ENCODE data around the gene CLEC4F. TPM values are rescaled to one million over a fixed set of nuclear protein-coding genes. Genes with fewer than 3 reads are reported as not detected.

Gene CLEC4F
- total RNA-seq, 1 donor from 2014 or later = not detected

DNA sequence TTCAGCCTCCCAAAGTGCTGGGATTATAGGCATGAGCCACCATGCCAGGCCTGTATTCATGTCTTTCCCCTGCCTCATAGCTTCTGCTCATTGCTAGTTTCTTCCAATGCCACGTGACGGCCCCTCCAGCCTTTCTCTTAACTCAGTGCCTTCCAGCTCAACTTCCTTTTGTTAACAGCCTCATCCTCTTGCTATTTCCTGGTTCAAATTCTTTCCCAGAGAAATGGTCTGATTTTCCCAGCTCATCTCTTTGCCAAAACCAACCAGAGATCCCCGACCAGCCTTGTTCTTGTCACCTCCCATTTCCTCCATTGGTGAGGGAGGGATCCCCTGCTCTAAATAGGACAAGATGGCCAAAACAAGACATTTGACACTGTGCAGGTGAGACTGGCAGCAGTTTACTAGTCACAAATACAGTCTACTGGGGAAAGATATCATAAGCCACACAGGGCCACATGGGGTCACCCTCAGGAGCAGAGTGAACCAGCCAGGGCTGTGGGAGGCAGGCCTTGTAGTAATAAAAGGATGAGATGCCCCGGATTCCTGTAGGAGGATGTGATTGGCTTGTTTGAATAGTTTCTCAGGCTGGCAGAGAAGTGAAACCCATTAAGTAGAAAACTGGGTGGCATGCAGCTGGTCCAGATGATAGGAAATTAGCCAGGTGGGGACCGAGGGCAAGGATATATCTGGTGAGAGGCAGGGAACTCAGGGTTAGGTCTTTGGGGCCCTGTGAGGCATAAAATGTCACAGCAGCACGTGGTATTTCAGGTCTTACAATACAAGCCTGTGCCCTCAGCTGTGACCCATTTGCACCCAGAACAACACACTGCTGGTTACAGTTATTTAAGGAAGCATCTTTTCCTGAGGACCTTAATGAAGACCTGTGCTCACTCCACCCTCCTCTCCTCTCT lies 8.8 kb upstream of the CLEC4F start:
- Histone ChIP-seq H3K27ac (ENCODE audit: low read depth, low read length) (no peak overlapping the region), H3K9me3 (ENCODE audit: control insufficient read depth in 3 of 3, low read length in 3 of 3) (peaks cover 0 to 2% (median 0%) of the 10 kb centered on the region in 3 donors), H3K4me1 (ENCODE audit: control insufficient read depth in 3 of 3, insufficient read depth in 3 of 3, low read length in 3 of 3) (peaks cover 3 to 14% (median 6%) of the 10 kb centered on the region in 3 donors), H3K36me3 (ENCODE audit: control insufficient read depth in 3 of 3, insufficient read depth in 3 of 3, low read length in 3 of 3) (no peaks in the 10 kb centered on the region), H3K4me3 (ENCODE audit: low read length in 3 of 3) (no peak overlapping the region), H3K27me3 (ENCODE audit: control insufficient read depth in 3 of 3, insufficient read depth in 3 of 3, low read length in 3 of 3) (peaks cover 0 to 4% (median 2%) of the 10 kb centered on the region in 3 donors), H3K9ac (ENCODE audit: low read depth in 1 of 3, low read length in 3 of 3) (no peak overlapping the region)

DNA sequence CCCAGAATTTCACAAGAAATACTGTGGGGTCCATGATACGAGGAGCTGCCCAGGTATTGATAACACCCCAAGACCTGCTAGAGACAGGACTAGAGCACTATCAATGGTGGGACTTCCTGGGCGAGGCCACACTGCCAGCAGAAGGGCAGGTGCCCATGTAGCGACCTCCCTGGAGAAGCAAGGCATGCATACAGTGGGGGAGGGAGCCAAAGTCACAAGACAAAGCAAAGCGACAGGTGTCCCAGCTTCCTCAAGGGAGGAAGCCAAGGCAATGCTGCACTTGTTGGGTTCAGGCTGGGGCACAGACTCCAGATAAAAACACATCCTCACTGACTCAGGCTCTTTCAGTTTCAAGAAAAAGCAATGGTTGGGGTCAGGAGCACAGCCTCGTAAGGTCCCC lies 7.7 kb upstream of the CLEC4F start:
- H3K9me3 ChIP-seq (ENCODE audit: control insufficient read depth in 3 of 3, low read length in 3 of 3) = no peaks in the 10 kb centered on the region
- peaks cover 0 to 4% (median 0%) of the 10 kb centered on the region in 3 donors for H3K27me3 ChIP-seq (ENCODE audit: control insufficient read depth in 3 of 3, insufficient read depth in 3 of 3, low read length in 3 of 3)
- H3K4me1 ChIP-seq (ENCODE audit: control insufficient read depth in 3 of 3, insufficient read depth in 3 of 3, low read length in 3 of 3) = peaks cover 3 to 14% (median 6%) of the 10 kb centered on the region in 3 donors
- H3K9ac ChIP-seq (ENCODE audit: low read depth in 1 of 3, low read length in 3 of 3) = no peak overlapping the region
- H3K36me3 ChIP-seq (ENCODE audit: control insufficient read depth in 3 of 3, insufficient read depth in 3 of 3, low read length in 3 of 3) = no peaks in the 10 kb centered on the region
- peak overlapping the region in 1 of 3 donors; percentile 45 for H3K4me3 ChIP-seq (ENCODE audit: low read length in 3 of 3)
- no peak overlapping the region for H3K27ac ChIP-seq (ENCODE audit: low read depth, low read length)

DNA sequence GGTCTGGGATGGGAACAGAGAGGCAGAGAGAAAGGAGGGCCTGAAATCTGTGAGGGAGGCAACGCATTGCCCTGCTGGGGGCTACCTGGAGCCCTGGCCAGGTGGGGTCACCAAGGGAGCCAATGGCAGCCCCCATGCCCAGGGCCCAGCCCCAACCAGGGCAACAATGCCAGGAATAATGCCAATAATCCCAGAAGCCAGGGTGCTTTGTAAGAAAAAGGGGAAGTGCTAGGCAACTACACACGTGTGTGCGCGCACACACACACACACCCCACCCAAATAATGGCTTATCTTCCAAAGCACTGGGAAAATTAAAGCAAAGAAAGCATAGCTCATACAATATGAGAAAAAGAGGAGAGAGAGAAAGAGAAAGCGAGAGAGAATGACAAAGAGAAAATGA lies 7.0 kb upstream of the CLEC4F start:
- Histone ChIP-seq H3K4me1 (ENCODE audit: control insufficient read depth in 3 of 3, insufficient read depth in 3 of 3, low read length in 3 of 3) (peaks cover 3 to 14% (median 6%) of the 10 kb centered on the region in 3 donors), H3K36me3 (ENCODE audit: control insufficient read depth in 3 of 3, insufficient read depth in 3 of 3, low read length in 3 of 3) (no peaks in the 10 kb centered on the region), H3K27me3 (ENCODE audit: control insufficient read depth in 3 of 3, insufficient read depth in 3 of 3, low read length in 3 of 3) (peaks cover 0 to 4% (median 0%) of the 10 kb centered on the region in 3 donors), H3K9me3 (ENCODE audit: control insufficient read depth in 3 of 3, low read length in 3 of 3) (no peaks in the 10 kb centered on the region), H3K27ac (ENCODE audit: low read depth, low read length) (no peak overlapping the region), H3K4me3 (ENCODE audit: low read length in 3 of 3) (no peak overlapping the region), H3K9ac (ENCODE audit: low read depth in 1 of 3, low read length in 3 of 3) (no peak overlapping the region)

DNA sequence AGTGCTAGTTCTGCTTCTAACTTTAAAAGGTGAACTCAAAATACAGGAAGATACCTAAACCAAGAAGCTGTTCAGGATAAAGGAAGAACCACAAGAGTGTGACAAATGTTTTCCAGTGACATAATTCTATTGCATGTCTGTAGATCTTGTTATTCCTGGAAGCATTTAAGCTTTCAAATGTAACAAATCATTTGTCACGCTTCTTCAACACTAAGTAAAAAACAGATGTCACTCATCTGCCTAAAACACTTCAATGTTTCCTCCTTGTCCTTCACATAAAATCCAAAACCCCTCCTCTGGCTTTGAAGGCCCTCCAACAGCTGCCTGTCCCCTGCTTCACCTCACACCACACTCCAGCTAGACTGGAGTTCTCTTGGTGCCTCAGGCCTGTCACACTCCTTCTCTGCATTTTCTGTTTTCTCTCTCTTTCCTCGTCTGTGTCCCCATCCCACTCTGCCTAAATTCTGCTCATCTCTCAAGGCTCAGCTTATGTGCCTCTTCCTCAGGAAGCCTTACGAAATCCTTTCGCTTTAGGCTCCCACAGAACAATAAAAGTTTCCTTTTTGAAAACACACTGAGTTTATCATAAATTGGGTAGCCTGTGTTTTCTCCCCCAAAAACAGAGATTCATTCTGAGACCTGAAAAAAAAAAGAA lies 6.4 kb upstream of the CLEC4F start:
- H3K4me1 ChIP-seq (ENCODE audit: control insufficient read depth in 3 of 3, insufficient read depth in 3 of 3, low read length in 3 of 3) = peaks cover 3 to 14% (median 6%) of the 10 kb centered on the region in 3 donors
- H3K27ac ChIP-seq (ENCODE audit: low read depth, low read length) = no peak overlapping the region
- H3K4me3 ChIP-seq (ENCODE audit: low read length in 3 of 3) = no peak overlapping the region

DNA sequence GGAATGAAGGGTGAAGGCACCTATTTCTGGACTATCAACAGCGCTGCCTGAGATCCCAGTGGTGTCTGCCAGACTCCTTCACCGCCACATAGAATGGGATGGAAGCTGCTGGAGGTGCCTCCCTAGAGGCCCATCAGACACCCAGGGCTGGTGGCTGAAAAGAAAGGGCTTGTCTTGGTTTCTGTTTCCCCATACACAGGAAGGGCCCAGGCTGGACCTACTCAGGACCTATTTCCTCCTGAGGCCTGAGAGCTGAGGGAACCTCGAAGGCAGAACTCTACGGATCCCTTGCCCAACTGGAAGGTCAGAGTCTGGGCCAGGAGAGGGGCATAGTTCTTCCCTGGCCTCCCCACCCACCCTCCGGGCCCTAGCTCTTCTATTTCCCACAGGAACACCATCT lies 2.9 kb upstream of the CLEC4F start:
- H3K9me3 ChIP-seq (ENCODE audit: control insufficient read depth in 3 of 3, low read length in 3 of 3) = no peaks in the 10 kb centered on the region
- H3K4me3 ChIP-seq (ENCODE audit: low read length in 3 of 3) = no peak overlapping the region
- H3K27me3 ChIP-seq (ENCODE audit: control insufficient read depth in 3 of 3, insufficient read depth in 3 of 3, low read length in 3 of 3) = peaks cover 0 to 5% (median 3%) of the 10 kb centered on the region in 3 donors
- no peaks in the 10 kb centered on the region for H3K36me3 ChIP-seq (ENCODE audit: control insufficient read depth in 3 of 3, insufficient read depth in 3 of 3, low read length in 3 of 3)
- H3K4me1 ChIP-seq (ENCODE audit: control insufficient read depth in 3 of 3, insufficient read depth in 3 of 3, low read length in 3 of 3) = peaks cover 0 to 3% (median 2%) of the 10 kb centered on the region in 3 donors
- no peak overlapping the region for H3K27ac ChIP-seq (ENCODE audit: low read depth, low read length)
- no peak overlapping the region for H3K9ac ChIP-seq (ENCODE audit: low read depth in 1 of 3, low read length in 3 of 3)

More for the DNA sequence above, 6.4 kb upstream of the CLEC4F start:
- Histone ChIP-seq H3K9ac (ENCODE audit: low read depth in 1 of 3, low read length in 3 of 3) (no peak overlapping the region), H3K36me3 (ENCODE audit: control insufficient read depth in 3 of 3, insufficient read depth in 3 of 3, low read length in 3 of 3) (no peaks in the 10 kb centered on the region), H3K27me3 (ENCODE audit: control insufficient read depth in 3 of 3, insufficient read depth in 3 of 3, low read length in 3 of 3) (peaks cover 0 to 4% (median 0%) of the 10 kb centered on the region in 3 donors), H3K9me3 (ENCODE audit: control insufficient read depth in 3 of 3, low read length in 3 of 3) (no peaks in the 10 kb centered on the region)

DNA sequence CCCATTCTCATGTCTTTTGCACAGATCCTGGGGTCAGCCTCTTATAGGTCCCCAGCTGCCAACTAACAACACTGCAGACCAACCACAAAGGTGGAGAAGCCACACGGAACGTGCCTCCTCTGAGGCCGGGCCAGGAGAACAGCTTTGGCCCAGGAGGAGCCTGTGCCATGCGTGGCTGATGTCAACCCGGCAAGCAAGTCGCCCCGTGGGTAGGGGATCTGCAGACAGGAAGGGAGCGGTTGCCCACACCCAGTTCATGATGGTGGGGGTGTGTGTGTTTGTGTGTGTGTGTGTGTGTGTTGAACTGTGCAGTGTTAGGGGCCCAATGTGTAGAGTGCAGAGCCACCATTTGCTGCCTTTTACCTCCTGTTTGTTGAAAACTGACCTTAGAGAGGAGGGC lies 2.4 kb upstream of the CLEC4F start:
- Histone ChIP-seq H3K36me3 (ENCODE audit: control insufficient read depth in 3 of 3, insufficient read depth in 3 of 3, low read length in 3 of 3) (no peaks in the 10 kb centered on the region), H3K27ac (ENCODE audit: low read depth, low read length) (no peak overlapping the region)

DNA sequence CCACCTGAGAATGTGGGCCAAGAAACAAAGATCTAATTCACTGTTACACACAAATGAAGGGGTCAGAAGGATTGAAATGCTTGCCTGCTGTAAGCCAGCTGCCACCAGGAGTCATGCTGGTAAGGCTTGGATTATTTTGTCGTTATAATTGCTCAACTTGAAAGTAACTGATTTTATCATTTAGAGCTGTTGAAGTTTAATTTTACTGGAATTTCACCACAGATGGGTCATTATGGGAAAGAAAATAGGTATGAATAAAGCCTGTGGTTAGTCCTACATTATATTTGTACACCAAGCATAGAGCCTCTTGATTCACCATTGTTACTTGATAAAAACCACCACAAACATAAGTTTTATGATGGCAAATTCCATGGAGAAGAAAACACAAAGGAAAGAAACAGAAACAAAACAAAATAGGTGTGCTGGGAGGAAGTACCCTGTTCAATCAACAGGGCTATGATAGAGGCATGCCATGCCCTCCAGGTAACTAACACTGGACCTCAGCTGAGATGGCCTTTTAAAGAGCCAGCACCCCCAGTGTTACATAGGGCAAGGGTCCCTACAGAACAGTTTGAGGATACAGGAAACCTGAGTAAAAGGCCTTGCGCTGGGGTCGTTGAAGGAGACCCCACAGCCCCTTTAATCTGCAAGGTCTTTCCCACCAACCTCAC lies 3.0 kb downstream of the CLEC4F start:
- H3K36me3 ChIP-seq (ENCODE audit: control insufficient read depth in 3 of 3, insufficient read depth in 3 of 3, low read length in 3 of 3) = no peaks in the 10 kb centered on the region
- no peak overlapping the region for H3K4me3 ChIP-seq (ENCODE audit: low read length in 3 of 3)
- no peak overlapping the region for H3K27ac ChIP-seq (ENCODE audit: low read depth, low read length)
- H3K4me1 ChIP-seq (ENCODE audit: control insufficient read depth in 3 of 3, insufficient read depth in 3 of 3, low read length in 3 of 3) = no peaks in the 10 kb centered on the region
- no peaks in the 10 kb centered on the region for H3K9me3 ChIP-seq (ENCODE audit: control insufficient read depth in 3 of 3, low read length in 3 of 3)
- H3K27me3 ChIP-seq (ENCODE audit: control insufficient read depth in 3 of 3, insufficient read depth in 3 of 3, low read length in 3 of 3) = peaks cover 3 to 25% (median 3%) of the 10 kb centered on the region in 3 donors
- no peak overlapping the region for H3K9ac ChIP-seq (ENCODE audit: low read depth in 1 of 3, low read length in 3 of 3)

More for the DNA sequence above, 2.4 kb upstream of the CLEC4F start:
- no peak overlapping the region for H3K9ac ChIP-seq (ENCODE audit: low read depth in 1 of 3, low read length in 3 of 3)
- H3K4me1 ChIP-seq (ENCODE audit: control insufficient read depth in 3 of 3, insufficient read depth in 3 of 3, low read length in 3 of 3) = no peaks in the 10 kb centered on the region
- no peak overlapping the region for H3K4me3 ChIP-seq (ENCODE audit: low read length in 3 of 3)
- H3K9me3 ChIP-seq (ENCODE audit: control insufficient read depth in 3 of 3, low read length in 3 of 3) = no peaks in the 10 kb centered on the region
- H3K27me3 ChIP-seq (ENCODE audit: control insufficient read depth in 3 of 3, insufficient read depth in 3 of 3, low read length in 3 of 3) = peaks cover 1 to 5% (median 3%) of the 10 kb centered on the region in 3 donors

DNA sequence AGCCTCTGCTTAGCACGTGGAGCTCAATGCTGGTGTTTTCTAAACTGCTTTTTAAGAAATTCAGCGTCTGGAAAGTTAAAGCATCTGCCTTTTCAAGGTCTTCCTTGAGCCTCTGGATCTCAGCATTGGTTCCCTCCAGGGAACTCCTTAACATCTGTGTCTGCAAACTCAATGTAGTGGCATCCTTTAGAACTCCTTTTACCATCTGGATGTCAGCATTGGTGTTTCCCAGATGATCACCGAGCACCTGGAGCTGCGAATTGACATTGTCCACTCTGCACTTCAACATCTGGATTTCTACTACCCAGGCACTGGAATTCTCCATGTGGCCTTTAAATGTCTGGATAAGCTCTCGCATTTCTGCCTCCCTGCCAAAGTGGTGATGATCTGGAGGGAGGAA lies 3.7 kb downstream of the CLEC4F start:
- Histone ChIP-seq H3K36me3 (ENCODE audit: control insufficient read depth in 3 of 3, insufficient read depth in 3 of 3, low read length in 3 of 3) (no peaks in the 10 kb centered on the region), H3K27me3 (ENCODE audit: control insufficient read depth in 3 of 3, insufficient read depth in 3 of 3, low read length in 3 of 3) (peaks cover 3 to 25% (median 3%) of the 10 kb centered on the region in 3 donors), H3K4me1 (ENCODE audit: control insufficient read depth in 3 of 3, insufficient read depth in 3 of 3, low read length in 3 of 3) (no peaks in the 10 kb centered on the region), H3K27ac (ENCODE audit: low read depth, low read length) (no peak overlapping the region), H3K9me3 (ENCODE audit: control insufficient read depth in 3 of 3, low read length in 3 of 3) (no peaks in the 10 kb centered on the region), H3K4me3 (ENCODE audit: low read length in 3 of 3) (no peak overlapping the region), H3K9ac (ENCODE audit: low read depth in 1 of 3, low read length in 3 of 3) (no peak overlapping the region)

DNA sequence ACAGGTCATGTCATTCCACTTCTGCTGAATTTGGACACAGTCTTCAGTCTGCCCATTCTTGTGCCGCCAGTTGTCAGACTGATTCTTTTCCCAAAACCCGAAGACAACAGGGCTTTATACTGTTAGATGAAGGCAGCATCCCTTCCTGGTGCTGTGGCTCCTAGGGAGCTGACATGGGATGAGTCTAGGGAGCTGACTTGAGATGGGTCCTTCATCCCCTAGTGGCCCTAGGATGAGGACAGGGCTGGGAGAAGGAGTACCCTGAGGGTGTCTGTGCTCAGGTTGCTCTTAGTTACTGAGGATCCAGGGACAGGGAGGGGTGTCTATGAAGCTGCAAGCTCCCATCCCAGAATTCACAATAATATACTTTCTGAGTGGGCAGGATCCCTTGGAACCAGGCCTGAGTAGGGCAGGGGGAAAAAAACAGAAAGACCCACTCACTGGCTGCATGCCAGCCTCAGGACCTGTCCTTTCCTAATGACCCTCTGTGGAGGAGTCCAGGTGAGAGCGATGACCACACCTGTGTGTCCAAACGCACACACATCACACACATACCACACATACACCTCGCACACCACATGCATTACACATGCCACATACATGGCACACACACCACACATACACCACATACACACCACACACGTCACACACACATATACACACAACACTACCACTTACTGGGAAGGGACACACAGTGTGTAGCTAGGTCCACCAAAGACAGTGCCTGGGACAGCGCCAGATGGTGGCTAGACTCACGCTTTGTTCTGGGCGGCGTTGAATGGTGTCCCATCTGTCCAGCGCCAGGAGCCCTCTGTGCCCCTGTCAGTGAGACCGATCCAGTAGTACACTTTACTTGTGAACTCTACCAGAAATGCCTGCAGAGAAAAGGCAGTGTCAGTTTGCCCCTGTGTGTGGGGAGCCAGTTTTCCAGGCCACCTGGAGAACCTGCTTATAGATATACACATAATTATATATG lies 11.1 kb downstream of the CLEC4F start:
- H3K9ac ChIP-seq (ENCODE audit: low read depth in 1 of 3, low read length in 3 of 3) = no peak overlapping the region
- no peaks in the 10 kb centered on the region for H3K36me3 ChIP-seq (ENCODE audit: control insufficient read depth in 3 of 3, insufficient read depth in 3 of 3, low read length in 3 of 3)
- H3K27me3 ChIP-seq (ENCODE audit: control insufficient read depth in 3 of 3, insufficient read depth in 3 of 3, low read length in 3 of 3) = peaks cover 0 to 8% (median 5%) of the 10 kb centered on the region in 3 donors
- H3K4me3 ChIP-seq (ENCODE audit: low read length in 3 of 3) = no peak overlapping the region
- no peak overlapping the region for H3K27ac ChIP-seq (ENCODE audit: low read depth, low read length)
- no peaks in the 10 kb centered on the region for H3K9me3 ChIP-seq (ENCODE audit: control insufficient read depth in 3 of 3, low read length in 3 of 3)
- H3K4me1 ChIP-seq (ENCODE audit: control insufficient read depth in 3 of 3, insufficient read depth in 3 of 3, low read length in 3 of 3) = no peaks in the 10 kb centered on the region
